Hepatocyte (in vitro differentiated cells): ENCODE results near the gene RUFY3. TPM values are rescaled to one million over a fixed set of nuclear protein-coding genes. Genes with fewer than 3 reads are reported as not detected.

ENCODE experiments used
- DNase-seq: peaks from one replicate; pipeline ENCODE4 v3.0.0-alpha.2; 2016; ENCODE audit warnings: low spot score
- H2AFZ ChIP-seq: fragments of 200-600 bp; sonication (generic); 2 replicates; pipeline ENCODE4 v1.6.0; 2016; ENCODE audit warnings: antibody characterized with exemption, mild to moderate bottlenecking
- H3K27ac ChIP-seq: fragments of 200-600 bp; sonication (generic); 2 replicates; pipeline ENCODE4 v1.5.1; 2016; ENCODE audit warnings: mild to moderate bottlenecking
- H3K27me3 ChIP-seq: fragments of 200-600 bp; sonication (generic); 2 replicates; pipeline ENCODE4 v1.6.1; 2016
- H3K36me3 ChIP-seq: fragments of 200-600 bp; sonication (generic); replicated peaks from 2 replicates; pipeline ENCODE4 v1.5.1; 2016; ENCODE audit warnings: low read depth; ENCODE audit not compliant: insufficient read depth
- H3K4me1 ChIP-seq: fragments of 200-600 bp; sonication (generic); 2 replicates; pipeline ENCODE4 v1.5.1; 2016; ENCODE audit warnings: mild to moderate bottlenecking, moderate library complexity; ENCODE audit not compliant: insufficient read depth
- H3K4me2 ChIP-seq: fragments of 200-600 bp; sonication (generic); 2 replicates; pipeline ENCODE4 v1.6.0; 2016
- H3K4me3 ChIP-seq: fragments of 200-600 bp; sonication (generic); 2 replicates; pipeline ENCODE4 v1.5.1; 2016; ENCODE audit warnings: mild to moderate bottlenecking
- H3K79me2 ChIP-seq: fragments of 200-600 bp; sonication (generic); 2 replicates; pipeline ENCODE4 v1.6.0; 2017; ENCODE audit warnings: mild to moderate bottlenecking
- H3K9me2 ChIP-seq: fragments of 200-600 bp; sonication (generic); replicated peaks from 2 replicates; pipeline ENCODE4 v1.6.0; 2017; ENCODE audit warnings: mild to moderate bottlenecking; ENCODE audit not compliant: insufficient read depth
- H3K9me3 ChIP-seq: fragments of 200-600 bp; sonication (generic); 2 replicates; pipeline ENCODE4 v1.5.1; 2016; ENCODE audit warnings: low read depth, mild to moderate bottlenecking
- H4K20me1 ChIP-seq: fragments of 200-600 bp; sonication (generic); 2 replicates; pipeline ENCODE4 v1.6.0; 2016; ENCODE audit warnings: mild to moderate bottlenecking; ENCODE audit not compliant: insufficient read depth, poor library complexity, severe bottlenecking
- CTCF ChIP-seq: fragments of 200-600 bp; sonication (generic); IDR thresholded peaks from 2 replicates; pipeline ENCODE4 v1.5.1; 2016; ENCODE audit warnings: antibody characterized with exemption, mild to moderate bottlenecking; ENCODE audit not compliant: poor library complexity
- EZH2 ChIP-seq: fragments of 200-600 bp; sonication (generic); IDR thresholded peaks from 2 replicates; pipeline ENCODE4 v1.6.1; 2016; ENCODE audit warnings: antibody characterized with exemption, mild to moderate bottlenecking, borderline replicate concordance
- EZH2phosphoT487 ChIP-seq: fragments of 200-600 bp; sonication (generic); IDR thresholded peaks from one replicate; pipeline ENCODE4 v1.6.1; 2018; ENCODE audit warnings: antibody characterized with exemption, mild to moderate bottlenecking, low read depth, moderate library complexity; ENCODE audit not compliant: unreplicated experiment, severe bottlenecking
- WGBS: methylation state at CpG from one replicate; pipeline ENCODE4 v1.1.6; 2016; ENCODE audit warnings: low lambda C conversion rate; ENCODE audit errors: missing lambda C conversion rate; 5-methylcytosine and 5-hydroxymethylcytosine counted together
- polyA plus RNA-seq: library from polyadenylated mRNA; unstranded; fragments of >200 nt; fragmentation: Nextera tagmentation; extraction: Ambion mirVana; gene quantifications from 2 replicates; pipeline ENCODE4 v1.2.1, GENCODE V29; 2016
- total RNA-seq: library from RNA; depleted of rRNA; stranded (reverse); fragments of >200 nt; gene quantifications from 2 replicates; pipeline ENCODE4 v1.2.3, GENCODE V29; 2014

The RUFY3 gene
- total and polyA plus RNA-seq, 2 experiments from 2014 or later: 22.2 to 40.1 TPM

GRCh38 chr4:70749313-70749712 is 27.5 kb downstream of the RUFY3 start:
- DNase-seq: no peak
- no peaks in the 10 kb centered on the region for H3K27me3 ChIP-seq
- H3K4me3 ChIP-seq: no peak overlapping the region
- no peak overlapping the region for H3K27ac ChIP-seq
- H3K4me1 ChIP-seq: peaks cover 7% of the 10 kb centered on the region
- TF ChIP-seq EZH2 (no peak), CTCF (no peak), EZH2phosphoT487 (no peak)
- no peaks in the 10 kb centered on the region for H3K9me3 ChIP-seq
- no peak overlapping the region for H2AFZ ChIP-seq
- peaks cover 59% of the 10 kb centered on the region for H3K79me2 ChIP-seq
- H3K9me2 ChIP-seq: no peaks in the 10 kb centered on the region
- 91% methylated on average over 1 of the region's 1 CpG for WGBS
- peaks cover 4% of the 10 kb centered on the region for H4K20me1 ChIP-seq
- H3K4me2 ChIP-seq: no peak overlapping the region
- H3K36me3 ChIP-seq: no peaks in the 10 kb centered on the region

- no peaks in the 10 kb centered on the region for H4K20me1 ChIP-seq
- H3K4me3 ChIP-seq: no peak overlapping the region
- no peaks in the 10 kb centered on the region for H3K27me3 ChIP-seq
- H3K79me2 ChIP-seq: peaks cover 65% of the 10 kb centered on the region
- WGBS: 97% methylated on average over 1 of the region's 1 CpG
- H3K27ac ChIP-seq: no peak overlapping the region
- H3K9me3 ChIP-seq: no peaks in the 10 kb centered on the region
- H3K4me1 ChIP-seq: no peaks in the 10 kb centered on the region
- no peak for DNase-seq
- H2AFZ ChIP-seq: no peak overlapping the region
- H3K36me3 ChIP-seq: no peaks in the 10 kb centered on the region
- H3K4me2 ChIP-seq: no peak overlapping the region
- TF ChIP-seq CTCF: no peak
- no peak for TF ChIP-seq EZH2phosphoT487
- no peak for TF ChIP-seq EZH2
- H3K9me2 ChIP-seq: no peaks in the 10 kb centered on the region
Measured at GRCh38 chr4:70752236-70752635, 30.5 kb downstream of the RUFY3 start.

GRCh38 chr4:70753630-70754029 is 31.9 kb downstream of the RUFY3 start:
- Histone ChIP-seq H3K9me3 (no peaks in the 10 kb centered on the region), H3K27ac (no peak overlapping the region), H3K4me1 (no peaks in the 10 kb centered on the region), H3K4me2 (no peak overlapping the region), H2AFZ (no peak overlapping the region), H3K9me2 (no peaks in the 10 kb centered on the region), H3K27me3 (no peaks in the 10 kb centered on the region), H4K20me1 (no peaks in the 10 kb centered on the region), H3K36me3 (no peaks in the 10 kb centered on the region), H3K4me3 (no peak overlapping the region), H3K79me2 (peaks cover 71% of the 10 kb centered on the region)
- no peak for DNase-seq
- TF ChIP-seq CTCF: no peak
- TF ChIP-seq EZH2phosphoT487: no peak
- no peak for TF ChIP-seq EZH2

GRCh38 chr4:70754470-70754869 is 32.7 kb downstream of the RUFY3 start:
- H3K27me3 ChIP-seq: no peaks in the 10 kb centered on the region
- H3K4me1 ChIP-seq: no peaks in the 10 kb centered on the region
- TF ChIP-seq EZH2 (no peak), CTCF (no peak), EZH2phosphoT487 (no peak)
- H3K9me3 ChIP-seq: no peaks in the 10 kb centered on the region
- H3K4me3 ChIP-seq: no peak overlapping the region
- no peak overlapping the region for H3K4me2 ChIP-seq
- no peak overlapping the region for H2AFZ ChIP-seq
- H4K20me1 ChIP-seq: no peaks in the 10 kb centered on the region
- H3K9me2 ChIP-seq: no peaks in the 10 kb centered on the region
- no peak for DNase-seq
- no peak overlapping the region for H3K27ac ChIP-seq
- 94% methylated on average over 1 of the region's 1 CpG for WGBS
- H3K79me2 ChIP-seq: peaks cover 77% of the 10 kb centered on the region
- no peaks in the 10 kb centered on the region for H3K36me3 ChIP-seq
